GM19463 (cell line): Measurements from ENCODE around the gene CRK.
"Not testable (repeated sequence)": the region's sequence is repeated elsewhere in the genome, so short reads cannot be mapped to it uniquely, and the experiment has no call there.

Source experiments
- ATAC-seq: cut with Tn5 transposase; IDR thresholded peaks from one replicate; pipeline ENCODE4 v1.9.1; 2021; ENCODE audit warnings: mild to moderate bottlenecking, moderate library complexity; ENCODE audit not compliant: unreplicated experiment

CRK gene

DNA sequence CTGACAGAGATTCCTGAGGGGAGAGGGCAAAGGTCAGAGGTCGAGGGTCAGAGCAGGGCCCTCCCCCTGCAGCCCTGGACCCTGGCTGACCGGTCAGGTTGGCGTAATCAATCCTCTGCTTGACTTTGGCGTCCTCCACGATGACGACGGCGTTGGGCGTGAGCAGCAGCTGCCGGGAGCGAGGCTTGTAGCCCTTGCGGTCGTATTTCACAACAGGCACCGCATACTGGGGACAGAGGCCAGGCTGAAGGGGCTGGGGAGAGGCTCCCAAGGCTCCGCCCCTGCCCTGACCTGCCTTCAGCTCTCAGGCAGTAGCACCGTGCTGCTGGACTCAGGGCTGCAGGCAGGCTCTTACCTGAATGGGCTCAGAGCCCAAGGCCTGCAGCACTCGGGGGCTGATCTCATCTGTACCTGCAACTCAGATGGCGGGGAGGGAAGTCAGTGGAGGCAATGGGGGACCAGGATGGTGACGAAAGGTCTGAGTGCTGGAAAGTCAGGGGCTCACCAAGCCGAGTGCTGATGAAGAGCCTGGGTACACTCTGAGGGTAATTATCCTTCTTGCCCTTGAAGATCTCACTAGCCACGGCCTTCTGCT, 12.0 kb upstream of the CRK start:
- no peak for ATAC-seq

GRCh38 chr17:1467258-1467657, 11.2 kb upstream of the CRK start:
- no peak for ATAC-seq

DNA sequence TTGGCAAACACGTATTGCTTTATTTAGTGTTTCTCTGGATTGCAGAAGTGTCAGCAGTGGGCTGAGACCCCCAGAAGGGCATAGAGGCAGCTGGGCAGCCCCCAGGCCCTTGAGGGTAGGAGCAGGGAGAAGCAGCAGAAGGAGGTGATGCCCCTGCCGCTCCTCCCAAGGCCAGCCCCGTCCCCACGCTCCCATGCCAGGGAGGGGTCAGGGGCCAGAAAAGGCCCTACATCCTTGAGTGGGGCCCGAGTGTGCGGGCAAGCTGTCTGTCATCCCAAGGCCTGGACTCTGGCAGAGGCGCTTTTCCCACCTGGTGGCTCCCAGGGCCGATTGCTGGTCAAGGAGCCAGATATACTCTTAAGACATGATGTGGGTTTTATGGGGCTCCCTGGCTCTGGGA, 8.2 kb upstream of the CRK start:
- no peak for ATAC-seq

DNA sequence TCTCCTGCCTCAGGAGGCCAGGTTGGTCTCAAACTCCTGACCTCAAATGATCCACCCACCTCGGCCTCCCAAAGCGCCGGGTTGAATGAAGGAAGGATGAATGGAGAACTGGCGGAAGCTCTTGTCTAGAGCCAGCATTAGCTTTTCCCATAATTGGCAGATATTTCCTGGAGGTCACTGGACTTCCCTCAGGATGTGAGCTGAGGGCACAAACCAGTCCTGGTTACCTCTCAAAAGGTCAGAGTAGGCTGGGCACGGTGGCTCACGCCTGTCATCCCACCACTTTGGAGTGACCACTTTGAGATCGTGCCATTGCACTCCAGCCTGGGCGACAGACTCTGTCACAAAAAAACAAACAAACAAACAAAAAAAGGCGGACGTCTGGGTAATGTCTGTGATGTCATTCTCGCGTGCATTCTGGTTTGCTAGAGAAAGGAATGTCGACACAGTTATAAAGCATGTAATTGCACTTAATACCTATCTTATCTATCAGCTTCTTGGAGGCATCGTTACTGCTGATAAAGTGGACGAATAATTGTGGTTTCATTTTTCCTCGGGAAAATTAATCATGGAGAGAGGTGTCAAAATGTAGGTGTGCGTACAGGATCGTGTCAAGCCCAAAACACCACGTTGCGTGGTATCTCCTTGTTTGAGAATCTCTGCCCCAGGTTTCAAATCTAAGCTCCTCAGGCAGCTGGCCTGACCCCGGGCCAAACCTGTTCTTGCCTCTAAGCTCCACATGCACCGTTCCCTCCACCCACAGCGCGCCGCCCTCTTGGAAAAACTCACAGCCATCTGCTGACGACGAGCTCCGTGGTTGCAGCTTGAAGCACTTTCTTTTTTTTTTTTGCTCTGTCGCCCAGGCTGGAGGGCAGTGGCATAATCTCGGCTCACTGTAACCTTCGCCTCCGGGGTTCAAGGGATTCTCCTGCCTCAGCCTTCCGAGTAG, 6.4 kb upstream of the CRK start:
- ATAC-seq, result no peak

DNA sequence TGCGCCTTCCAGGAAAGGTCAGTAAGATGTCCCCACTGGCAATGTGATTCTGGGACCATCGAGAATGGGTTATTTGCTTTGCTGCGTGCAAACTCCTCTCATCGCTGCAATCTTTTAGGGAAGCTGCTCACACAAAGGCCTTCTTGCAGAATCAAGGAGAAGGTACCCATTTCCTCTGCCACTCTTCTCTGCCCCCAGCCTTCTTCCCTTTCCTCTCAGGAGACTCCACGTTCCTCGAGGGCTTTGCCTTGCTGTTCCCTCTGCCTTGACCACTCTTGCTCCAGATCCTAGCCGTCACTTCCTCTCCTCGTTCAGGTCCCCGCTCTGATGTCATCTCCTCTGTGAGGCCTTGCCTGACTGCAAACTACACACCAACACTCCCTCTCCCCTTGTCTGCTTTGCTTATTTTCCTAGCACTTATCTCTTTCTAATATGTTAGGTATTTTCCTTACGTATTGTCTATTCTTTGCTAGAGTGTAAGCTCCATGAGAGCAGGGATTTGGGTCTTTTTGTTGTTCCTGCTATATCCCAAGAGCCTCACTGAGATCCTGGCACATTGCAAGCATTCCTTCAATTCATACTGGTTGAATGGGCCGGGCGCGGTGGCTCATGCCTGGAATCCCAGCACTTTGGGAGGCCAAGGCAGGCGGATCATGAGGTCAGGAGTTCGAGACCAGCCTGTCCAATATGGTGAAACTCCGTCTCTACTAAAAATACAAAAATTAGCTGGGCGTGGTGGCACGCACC, 5.3 kb upstream of the CRK start:
- no peak for ATAC-seq

GRCh38 chr17:1460233-1460632, 4.2 kb upstream of the CRK start:
- ATAC-seq, result no peak

DNA sequence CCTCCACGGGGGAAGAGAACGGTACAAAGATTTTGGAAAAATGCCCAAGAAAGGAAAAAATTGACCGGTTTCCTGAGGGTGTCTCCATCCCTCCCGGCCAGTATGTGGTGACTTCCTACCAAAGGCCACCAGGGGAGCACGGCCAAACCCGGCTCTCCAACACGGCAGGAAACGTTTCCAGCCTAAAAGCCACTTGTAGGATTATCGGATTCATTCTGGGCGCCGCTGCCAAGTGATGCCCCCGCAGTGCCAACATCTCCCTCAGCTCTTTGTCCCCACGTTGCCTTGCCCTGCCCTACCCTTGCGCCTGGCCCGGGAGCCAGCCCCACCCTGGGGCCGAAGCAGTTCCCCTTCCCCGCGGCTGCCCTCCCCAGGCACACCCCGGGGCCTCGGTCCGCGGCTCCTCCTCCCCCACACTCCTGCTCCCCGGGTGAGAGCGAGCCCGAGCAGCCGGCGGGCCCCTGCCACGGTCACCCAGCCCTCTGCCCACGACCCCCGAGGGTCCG, 688 bp downstream of the CRK start:
- ATAC-seq, result peak; percentile 28

DNA sequence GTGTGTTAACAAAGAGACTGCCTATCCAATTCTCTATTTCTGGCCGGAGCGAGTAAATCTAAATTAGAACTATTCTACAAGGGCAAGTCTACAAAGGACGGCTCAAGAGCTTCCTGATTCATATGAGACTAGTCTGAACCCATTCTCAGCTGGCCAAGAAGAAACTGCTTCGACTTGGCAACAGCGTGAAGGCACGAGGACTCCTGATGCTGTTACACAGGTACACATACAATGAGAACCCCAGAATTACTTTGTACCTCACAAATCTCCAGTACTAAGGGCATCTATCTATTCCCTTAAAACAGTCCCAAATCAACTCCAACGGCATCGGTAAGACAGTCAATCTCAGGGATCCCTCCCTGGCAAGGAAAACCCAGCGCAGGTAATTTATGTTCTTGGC, 1.5 kb downstream of the CRK start:
- no peak for ATAC-seq

GRCh38 chr17:1453694-1454093, 2.3 kb downstream of the CRK start:
- not testable (repeated sequence) for ATAC-seq

GRCh38 chr17:1452836-1453235, 3.2 kb downstream of the CRK start:
- no peak for ATAC-seq

DNA sequence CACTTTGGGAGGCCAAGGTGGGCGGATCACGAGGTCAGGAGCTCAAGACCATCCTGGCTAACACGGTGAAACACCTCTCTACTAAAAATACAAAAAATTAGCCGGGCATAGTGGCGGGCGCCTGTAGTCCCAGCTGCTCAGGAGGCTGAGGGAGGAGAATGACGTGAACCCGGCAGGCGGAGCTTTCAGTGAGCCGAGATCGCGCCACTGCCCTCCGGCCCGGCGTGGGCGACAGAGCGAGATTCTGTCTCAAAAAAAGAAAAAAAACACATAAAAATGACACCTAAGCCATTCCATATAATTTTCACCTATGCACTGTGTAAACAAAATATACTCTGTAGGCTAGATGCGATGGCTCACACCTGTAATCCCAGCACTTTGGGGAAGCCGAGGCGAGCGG, 5.8 kb downstream of the CRK start:
- not testable (repeated sequence) for ATAC-seq

- no peak for ATAC-seq
Observed at GRCh38 chr17:1449412-1449967, 6.5 kb downstream of the CRK start.

- no peak for ATAC-seq
Observed at GRCh38 chr17:1447052-1447451, 9.0 kb downstream of the CRK start.

DNA sequence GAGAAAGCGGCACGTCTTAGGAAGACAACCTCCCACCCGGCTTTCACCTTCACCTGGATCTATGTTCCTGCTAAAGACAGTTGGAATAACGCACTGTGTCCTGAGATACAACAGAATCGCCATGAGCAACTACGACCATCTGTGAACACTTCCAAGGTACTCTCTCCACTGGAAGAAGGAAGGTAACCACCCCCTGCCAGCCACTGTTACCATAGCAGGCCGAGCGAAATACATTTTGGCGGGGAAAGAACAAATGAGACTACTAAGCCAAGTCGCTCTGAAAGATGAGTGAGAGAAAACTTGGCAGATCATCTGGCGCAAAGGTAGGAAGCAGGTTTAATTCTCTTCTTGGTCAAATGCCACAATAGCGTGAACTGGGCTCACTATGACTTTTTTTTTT, 9.8 kb downstream of the CRK start:
- no peak for ATAC-seq

DNA sequence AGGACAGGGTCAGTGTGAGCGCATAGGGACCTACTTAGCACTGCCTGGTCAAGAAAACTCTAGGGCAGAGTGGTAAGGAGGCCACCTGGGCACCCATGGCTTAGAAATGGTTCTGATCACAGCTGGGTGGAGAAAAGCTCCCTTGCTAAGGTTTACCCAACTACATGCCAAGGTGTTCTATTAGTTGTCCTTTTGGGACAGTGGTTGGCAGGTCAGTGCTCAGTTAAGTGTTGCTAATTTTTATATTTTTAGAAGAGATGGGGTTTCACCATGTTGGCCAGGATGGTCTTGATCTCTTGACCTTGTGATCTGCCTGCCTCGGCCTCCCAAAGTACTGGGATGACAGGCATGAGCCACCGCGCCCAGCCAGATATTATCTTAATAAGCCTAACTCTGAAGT, 10.3 kb downstream of the CRK start:
- ATAC-seq, result not testable (repeated sequence)

DNA sequence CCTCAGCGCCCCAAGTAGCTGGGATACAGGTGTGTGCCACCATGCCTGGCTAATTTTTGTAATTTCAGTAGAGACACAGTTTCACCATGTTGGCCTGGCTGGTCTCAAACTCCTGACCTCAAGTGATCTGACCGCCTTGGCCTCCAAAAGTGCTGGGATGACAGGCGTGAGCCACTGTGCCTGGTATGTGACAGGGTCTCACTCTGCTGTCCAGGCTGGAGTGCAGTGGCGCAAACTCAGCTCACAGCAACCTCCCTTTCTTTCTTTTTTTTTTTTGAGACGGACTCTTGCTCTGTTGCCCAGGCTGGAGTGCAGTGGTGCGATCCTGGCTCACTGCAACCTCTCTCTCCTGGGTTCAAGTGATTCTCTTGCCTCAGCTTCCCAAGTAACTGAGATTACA, 13.3 kb downstream of the CRK start:
- ATAC-seq, result not testable (repeated sequence)

GRCh38 chr17:1442187-1442586, 13.8 kb downstream of the CRK start:
- no peak for ATAC-seq

GRCh38 chr17:1440921-1441320, 15.1 kb downstream of the CRK start:
- no peak for ATAC-seq

DNA sequence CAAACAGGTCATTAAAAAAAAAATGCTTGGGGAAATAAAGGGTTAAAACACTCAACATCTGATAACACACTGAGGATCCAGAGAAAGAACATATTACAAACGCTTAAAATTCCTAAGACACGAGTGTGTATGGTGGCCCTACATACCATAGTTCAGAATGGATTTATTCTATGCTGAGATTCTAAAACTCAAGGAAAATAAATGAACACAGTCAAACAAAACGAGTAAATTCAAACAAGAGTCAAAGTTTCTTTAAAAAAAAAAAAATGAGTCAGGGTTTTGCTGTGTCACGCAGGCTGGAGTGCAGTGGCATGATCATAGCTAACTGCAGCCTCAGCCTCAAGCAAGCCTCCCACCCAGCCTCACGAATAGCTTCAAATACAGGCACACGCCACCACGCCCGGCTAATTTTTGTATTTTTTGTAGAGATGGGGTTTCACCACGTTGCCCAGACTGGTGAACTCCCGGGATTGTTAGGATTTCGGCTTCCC, 17.4 kb downstream of the CRK start:
- ATAC-seq, result no peak

GRCh38 chr17:1435326-1435725, 20.7 kb downstream of the CRK start:
- no peak for ATAC-seq

DNA sequence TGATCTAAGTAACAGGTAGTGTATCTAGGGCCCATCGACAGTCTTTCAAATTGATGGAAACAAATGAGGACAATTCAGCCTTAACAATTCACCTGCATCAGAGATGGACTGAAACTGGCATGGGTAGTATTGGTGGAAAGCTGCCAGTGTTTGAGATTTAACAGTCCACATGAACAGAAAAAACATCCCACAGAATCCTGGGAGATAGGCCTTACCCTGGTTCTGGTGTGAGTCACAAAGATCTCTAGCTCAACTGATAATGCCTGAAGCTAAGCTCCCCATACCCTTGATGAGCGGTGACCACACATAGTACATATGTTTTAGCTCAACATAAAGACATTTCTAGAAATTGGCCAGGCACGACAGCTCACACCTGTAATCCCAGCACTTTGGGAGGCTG, 21.9 kb downstream of the CRK start:
- ATAC-seq, result no peak
